GM21619 (cell line): ENCODE data around the gene CHST12.
"Not testable (repeated sequence)": the region's sequence is repeated elsewhere in the genome, so short reads cannot be mapped to it uniquely, and the experiment has no call there.

Experiments used
- ATAC-seq: cut with Tn5 transposase; IDR thresholded peaks from one replicate; pipeline ENCODE4 v1.9.1; 2021; ENCODE audit not compliant: unreplicated experiment

CHST12 gene

GRCh38 chr7:2403718-2404648 is 572 bp downstream of the CHST12 start:
- ATAC-seq = peak; percentile 7

GRCh38 chr7:2404714-2405119 is 1.3 kb downstream of the CHST12 start:
- ATAC-seq = no peak

- no peak for ATAC-seq
Measured at GRCh38 chr7:2405201-2405600, 1.8 kb downstream of the CHST12 start.

GRCh38 chr7:2405601-2406345 is 2.4 kb downstream of the CHST12 start:
- peak; percentile 50 for ATAC-seq

- ATAC-seq = no peak
Measured at GRCh38 chr7:2409745-2410414, 6.5 kb downstream of the CHST12 start.

- ATAC-seq = no peak
Measured at GRCh38 chr7:2411049-2411448, 7.6 kb downstream of the CHST12 start.

- ATAC-seq = no peak
Measured at GRCh38 chr7:2411815-2412586, 8.6 kb downstream of the CHST12 start.

GRCh38 chr7:2412587-2413201 is 9.3 kb downstream of the CHST12 start:
- ATAC-seq = no peak

GRCh38 chr7:2416063-2416462 is 12.7 kb downstream of the CHST12 start:
- ATAC-seq = no peak

- ATAC-seq = no peak
Measured at GRCh38 chr7:2416650-2417049, 13.2 kb downstream of the CHST12 start.

GRCh38 chr7:2417178-2417577 is 13.8 kb downstream of the CHST12 start:
- not testable (repeated sequence) for ATAC-seq

GRCh38 chr7:2417981-2418481 is 14.6 kb downstream of the CHST12 start:
- ATAC-seq = no peak

GRCh38 chr7:2420216-2420933 is 17.0 kb downstream of the CHST12 start:
- no peak for ATAC-seq

- ATAC-seq = no peak
Measured at GRCh38 chr7:2421943-2422310, 18.5 kb downstream of the CHST12 start.

GRCh38 chr7:2425749-2426148 is 22.3 kb downstream of the CHST12 start:
- ATAC-seq = no peak

GRCh38 chr7:2431260-2431867 is 28.0 kb downstream of the CHST12 start:
- no peak for ATAC-seq

GRCh38 chr7:2432910-2433712 is 29.7 kb downstream of the CHST12 start:
- no peak for ATAC-seq
